ENCODE results near the gene TLR4.

GRCh38 chr9:117732494-117732893 is 28.3 kb downstream of the TLR4 start:
- TF ChIP-seq CTCF (IDR thresholded peaks at IDR 0.05) (no peak), POLR2A (IDR thresholded peaks at IDR 0.05) (no peak)
